ENCODE measurements around the gene SSH2.

SSH2 gene

GRCh38 chr17:29577385-29578211 lies 352.4 kb downstream of the SSH2 start:
- DNase-seq (ENCODE audit: low read depth in 1 of 2, low spot score in 1 of 2): no peak

- DNase-seq (ENCODE audit: low read depth in 1 of 2, low spot score in 1 of 2): no peak
Measured at GRCh38 chr17:29577001-29577370, 353.0 kb downstream of the SSH2 start.

GRCh38 chr17:29576214-29577000 lies 353.6 kb downstream of the SSH2 start:
- DNase-seq (ENCODE audit: low read depth in 1 of 2, low spot score in 1 of 2): no peak

Measured in activated T-helper 1 cell treated with anti-CD3 and anti-CD28 coated beads, Interleukin-2, amount 50 U/mL, for 16 hours (primary cell).